GM12878 (cell line): ENCODE results near the gene ARHGAP22.

Experiments
- EZH2 ChIP-seq: IDR thresholded peaks from 2 replicates; pipeline ENCODE4 v1.6.1; 2012; ENCODE audit warnings: low read depth, mild to moderate bottlenecking, control low read depth, inconsistent platforms, low read length, borderline replicate concordance; ENCODE audit not compliant: control insufficient read depth
- JUND ChIP-seq: IDR thresholded peaks from 2 replicates; pipeline ENCODE4 v1.6.1; 2012; ENCODE audit warnings: low read depth, mild to moderate bottlenecking, low read length, improper control_type of control experiment, moderate library complexity
- TAF1 ChIP-seq: IDR thresholded peaks from 2 replicates; pipeline ENCODE4 v1.6.1; 2011; ENCODE audit warnings: mild to moderate bottlenecking, low read depth, low read length, borderline replicate concordance
- TF ChIP-seq, protein P1 (sequence below): IDR thresholded peaks from 2 replicates; pipeline ENCODE4 v1.6.1; 2012; ENCODE audit warnings: low read depth, low read length, improper control_type of control experiment

DNA sequence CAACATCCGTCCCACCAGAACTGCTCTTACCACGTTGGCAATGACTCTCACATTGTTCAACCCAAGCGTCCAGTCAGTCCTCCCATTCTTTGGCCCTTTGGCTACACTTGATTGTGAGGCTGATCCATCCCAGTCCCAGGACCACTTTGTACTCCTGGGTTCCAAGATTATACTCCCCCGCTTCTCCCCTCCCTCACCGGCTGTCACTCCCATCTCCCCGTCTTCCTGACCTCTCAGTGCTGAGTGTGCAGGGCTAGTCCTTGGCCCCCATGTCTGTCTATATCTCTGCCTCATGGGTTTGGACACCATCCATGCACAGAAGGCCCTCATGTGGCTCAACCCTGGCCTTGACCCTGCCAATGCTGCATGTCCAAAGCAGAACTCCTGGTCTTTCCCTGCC is 12.5 kb downstream of the ARHGAP22 start:
- TF ChIP-seq TAF1 (no peak), JUND (no peak), EZH2 (no peak)
- TF ChIP-seq, protein P1, sequence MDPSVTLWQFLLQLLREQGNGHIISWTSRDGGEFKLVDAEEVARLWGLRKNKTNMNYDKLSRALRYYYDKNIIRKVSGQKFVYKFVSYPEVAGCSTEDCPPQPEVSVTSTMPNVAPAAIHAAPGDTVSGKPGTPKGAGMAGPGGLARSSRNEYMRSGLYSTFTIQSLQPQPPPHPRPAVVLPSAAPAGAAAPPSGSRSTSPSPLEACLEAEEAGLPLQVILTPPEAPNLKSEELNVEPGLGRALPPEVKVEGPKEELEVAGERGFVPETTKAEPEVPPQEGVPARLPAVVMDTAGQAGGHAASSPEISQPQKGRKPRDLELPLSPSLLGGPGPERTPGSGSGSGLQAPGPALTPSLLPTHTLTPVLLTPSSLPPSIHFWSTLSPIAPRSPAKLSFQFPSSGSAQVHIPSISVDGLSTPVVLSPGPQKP: no peak
